C4-2B (cell line): Measurements from ENCODE around the gene HS2ST1.
A peak's percentile ranks its signal among the peaks of the same experiment; 100 is the strongest.

Experiments
- H3K27ac ChIP-seq: fragments of 450-650 bp; 2 replicates; pipeline ENCODE4 v1.5.1; 2017
- ZFX ChIP-seq: fragments of 450-650 bp; IDR thresholded peaks from 2 replicates; pipeline ENCODE4 v1.6.1; 2017
- TF ChIP-seq, protein P1 (sequence below): fragments of 450-650 bp; conservative IDR thresholded peaks from 2 replicates; pipeline ENCODE4 v1.5.1; 2017; ENCODE audit warnings: mild to moderate bottlenecking

HS2ST1 gene

GRCh38 chr1:86991549-86992186 lies 77.2 kb downstream of the HS2ST1 start:
- peak overlapping the region; percentile 89 for H3K27ac ChIP-seq
- TF ChIP-seq, protein P1, sequence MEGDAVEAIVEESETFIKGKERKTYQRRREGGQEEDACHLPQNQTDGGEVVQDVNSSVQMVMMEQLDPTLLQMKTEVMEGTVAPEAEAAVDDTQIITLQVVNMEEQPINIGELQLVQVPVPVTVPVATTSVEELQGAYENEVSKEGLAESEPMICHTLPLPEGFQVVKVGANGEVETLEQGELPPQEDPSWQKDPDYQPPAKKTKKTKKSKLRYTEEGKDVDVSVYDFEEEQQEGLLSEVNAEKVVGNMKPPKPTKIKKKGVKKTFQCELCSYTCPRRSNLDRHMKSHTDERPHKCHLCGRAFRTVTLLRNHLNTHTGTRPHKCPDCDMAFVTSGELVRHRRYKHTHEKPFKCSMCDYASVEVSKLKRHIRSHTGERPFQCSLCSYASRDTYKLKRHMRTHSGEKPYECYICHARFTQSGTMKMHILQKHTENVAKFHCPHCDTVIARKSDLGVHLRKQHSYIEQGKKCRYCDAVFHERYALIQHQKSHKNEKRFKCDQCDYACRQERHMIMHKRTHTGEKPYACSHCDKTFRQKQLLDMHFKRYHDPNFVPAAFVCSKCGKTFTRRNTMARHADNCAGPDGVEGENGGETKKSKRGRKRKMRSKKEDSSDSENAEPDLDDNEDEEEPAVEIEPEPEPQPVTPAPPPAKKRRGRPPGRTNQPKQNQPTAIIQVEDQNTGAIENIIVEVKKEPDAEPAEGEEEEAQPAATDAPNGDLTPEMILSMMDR = no peak
- TF ChIP-seq ZFX = no peak

GRCh38 chr1:86992861-86993260 lies 78.4 kb downstream of the HS2ST1 start:
- peak overlapping the region; percentile 89 for H3K27ac ChIP-seq
- TF ChIP-seq, protein P1 = no peak
- TF ChIP-seq ZFX = no peak

GRCh38 chr1:86993269-86993985 lies 79.0 kb downstream of the HS2ST1 start:
- H3K27ac ChIP-seq = peak overlapping the region; percentile 41; the same call in 1 of the 2 replicates
- no peak for TF ChIP-seq ZFX
- TF ChIP-seq, protein P1 = no peak

GRCh38 chr1:86994061-86994460 lies 79.6 kb downstream of the HS2ST1 start:
- TF ChIP-seq, protein P1 = no peak
- no peak for TF ChIP-seq ZFX
- H3K27ac ChIP-seq = peak overlapping the region; percentile 41; the same call in 1 of the 2 replicates

GRCh38 chr1:86997538-86997937 lies 83.1 kb downstream of the HS2ST1 start:
- no peak overlapping the region for H3K27ac ChIP-seq
- TF ChIP-seq ZFX = no peak

GRCh38 chr1:86998280-86998679 lies 83.8 kb downstream of the HS2ST1 start:
- TF ChIP-seq ZFX = no peak
- TF ChIP-seq, protein P1 = no peak
- no peak overlapping the region for H3K27ac ChIP-seq

- TF ChIP-seq, protein P1 = no peak
- no peak for TF ChIP-seq ZFX
These were observed 84.3 kb downstream of the HS2ST1 start for GRCh38 chr1:86998727-86999126.

More at GRCh38 chr1:86998727-86999126, 84.3 kb downstream of the HS2ST1 start:
- no peak overlapping the region for H3K27ac ChIP-seq
